HG02759 (cell line): ENCODE data around the gene ITSN1.
"Not testable (repeated sequence)": the region's sequence is repeated elsewhere in the genome, so short reads cannot be mapped to it uniquely, and the experiment has no call there.

Experiments
- ATAC-seq: cut with Tn5 transposase; IDR thresholded peaks from one replicate; pipeline ENCODE4 v1.9.1; 2021; ENCODE audit warnings: mild to moderate bottlenecking, moderate library complexity; ENCODE audit not compliant: unreplicated experiment

The ITSN1 gene

DNA sequence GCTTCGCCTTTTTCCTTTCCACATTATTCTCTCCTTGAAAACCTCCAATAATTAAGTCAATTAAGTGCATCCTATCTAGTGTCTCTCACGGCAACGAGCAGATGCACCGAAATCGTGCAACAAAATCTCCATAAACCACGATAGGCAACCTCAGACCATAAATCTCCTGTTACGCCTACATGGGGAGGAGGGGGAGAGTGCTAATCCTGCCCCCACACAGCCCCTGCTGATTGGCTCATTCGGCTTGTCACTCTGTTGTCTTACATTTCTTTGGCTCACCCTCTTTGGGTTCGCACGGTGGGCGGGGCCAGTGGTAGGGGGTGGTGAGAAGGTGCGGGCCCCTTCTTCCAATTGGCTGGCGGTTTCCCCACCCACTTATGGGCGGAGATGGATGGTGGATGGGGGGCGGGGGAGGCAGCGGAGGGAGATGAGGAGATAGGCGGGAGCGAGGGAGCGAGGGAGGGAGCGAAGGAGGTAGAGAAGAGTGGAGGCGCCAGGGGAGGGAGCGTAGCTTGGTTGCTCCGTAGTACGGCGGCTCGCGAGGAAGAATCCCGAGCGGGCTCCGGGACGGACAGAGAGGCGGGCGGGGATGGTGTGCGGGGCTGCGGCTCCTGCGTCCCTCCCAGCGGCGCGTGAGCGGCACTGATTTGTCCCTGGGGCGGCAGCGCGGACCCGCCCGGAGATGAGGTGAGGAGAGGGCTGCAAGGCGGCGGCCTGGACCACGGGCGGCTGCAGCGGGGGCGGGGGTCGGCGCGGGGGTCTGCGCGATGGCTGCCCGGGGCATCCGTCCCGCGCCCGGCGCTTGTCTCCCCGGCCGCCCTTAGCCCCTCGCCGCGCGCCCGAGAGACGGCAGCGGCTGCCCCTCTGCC, at the start of gene ITSN1:
ITSN1 (plus strand) TSS at position 475 of the 869 bp plus-strand sequence. CDS start 76,328 bp downstream, outside the sequence.
- peak; percentile 84 for ATAC-seq

DNA sequence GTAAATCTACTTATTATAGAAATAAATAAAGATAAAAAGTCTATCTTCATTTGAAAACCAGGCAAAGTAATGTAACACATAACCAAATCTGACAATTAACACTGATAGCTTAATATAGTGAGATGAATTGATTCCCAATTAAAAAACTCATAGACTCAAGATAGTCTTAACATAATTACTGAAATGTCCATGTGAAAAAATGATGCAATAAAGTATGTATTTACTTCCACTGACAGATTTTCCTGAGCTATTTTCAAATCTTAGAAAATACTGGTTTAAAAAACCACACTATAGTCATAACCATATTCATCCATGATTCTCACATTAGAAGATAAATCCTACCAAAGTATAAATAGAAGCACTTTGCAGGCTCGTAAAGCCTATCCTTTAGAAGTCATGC, 44.2 kb upstream of the ITSN1 start:
- no peak for ATAC-seq

DNA sequence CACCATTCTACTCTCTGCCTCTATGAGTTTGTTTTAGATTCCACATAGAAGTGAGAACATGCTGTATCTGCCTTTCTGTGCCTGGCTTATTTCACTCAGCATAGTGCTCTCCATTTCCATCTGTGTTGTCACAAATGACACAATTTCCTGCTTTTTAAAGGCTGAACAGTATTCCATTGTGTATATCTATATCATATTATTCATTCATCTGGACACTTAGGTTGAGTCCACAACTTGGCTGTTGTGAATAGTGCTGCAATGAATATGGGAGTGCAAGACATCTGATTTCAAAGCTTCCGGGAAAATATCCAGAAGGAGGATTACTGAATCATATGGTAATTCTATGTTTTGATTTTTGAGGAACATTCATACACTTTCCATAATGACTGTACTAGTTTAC, 33.7 kb upstream of the ITSN1 start:
- ATAC-seq = no peak

DNA sequence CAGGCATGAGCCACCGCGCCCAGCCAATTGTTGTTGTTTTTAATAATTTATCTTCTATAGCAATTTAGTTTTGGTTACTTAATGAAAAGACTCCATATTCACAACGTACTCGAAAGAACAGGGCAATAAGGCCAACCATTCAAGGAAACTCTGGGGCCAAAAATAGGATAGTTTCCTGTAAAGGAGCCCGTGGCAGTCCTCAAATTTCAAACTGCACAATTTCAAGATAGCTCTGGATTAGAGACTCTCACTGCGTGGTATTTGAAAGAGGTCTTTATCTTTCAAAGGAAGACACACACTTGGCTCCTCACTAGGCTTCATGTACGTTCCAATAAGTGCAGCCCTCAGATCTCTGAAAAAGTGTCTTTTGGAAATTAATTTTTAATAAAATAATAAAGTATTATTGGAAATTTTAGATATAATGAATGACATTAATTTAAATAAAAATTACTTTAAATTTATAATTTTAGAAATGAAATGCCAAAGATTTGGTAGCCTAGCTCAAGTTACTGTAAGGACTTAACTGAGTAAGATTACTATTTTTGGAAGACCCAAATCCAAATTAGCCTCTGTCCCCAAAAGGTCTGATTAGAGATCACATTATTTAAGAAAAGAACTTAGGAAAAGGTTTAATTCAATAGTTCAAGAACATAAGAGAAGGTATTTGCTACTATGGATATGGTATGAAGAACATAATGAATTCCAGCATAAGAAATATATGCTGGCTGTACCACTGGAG, 31.1 kb upstream of the ITSN1 start:
- no peak for ATAC-seq

DNA sequence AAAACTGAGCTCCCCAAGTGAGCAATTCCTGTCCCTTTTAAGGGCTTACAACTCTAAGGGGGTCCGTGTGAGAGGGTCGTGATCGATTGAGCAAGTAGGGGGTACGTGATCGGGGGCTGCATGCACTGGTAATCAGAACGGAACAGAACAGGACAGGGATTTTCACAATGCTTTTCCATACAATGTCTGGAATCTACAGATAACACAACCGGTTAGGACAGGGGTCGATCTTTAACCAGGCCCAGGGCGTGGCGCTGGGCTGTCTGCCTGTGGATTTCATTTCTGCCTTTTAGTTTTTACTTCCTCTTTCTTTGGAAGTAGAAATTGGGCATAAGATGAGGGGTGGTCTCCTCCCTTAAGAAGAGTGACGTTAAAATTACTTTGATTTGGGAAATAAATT, 24.7 kb upstream of the ITSN1 start:
- ATAC-seq = not testable (repeated sequence)

DNA sequence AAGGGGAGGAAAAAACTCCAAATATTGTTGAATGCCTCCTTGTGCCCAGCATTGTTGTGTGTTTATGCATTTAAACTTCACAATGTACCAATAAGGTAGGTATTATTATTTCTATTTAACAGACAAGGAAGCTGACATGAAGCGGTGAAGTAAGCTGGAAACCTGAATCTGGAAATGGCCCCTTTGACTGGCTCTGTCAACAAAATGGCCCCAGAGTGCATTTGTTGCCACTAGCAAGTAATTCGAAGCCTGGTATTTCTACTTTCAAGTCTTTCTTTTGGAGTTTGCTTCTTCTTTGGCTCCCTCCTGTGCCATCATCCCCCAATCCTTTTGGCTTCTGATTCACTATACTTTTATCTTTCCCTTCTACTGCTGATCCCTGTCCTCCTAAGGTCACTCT, 23.9 kb upstream of the ITSN1 start:
- no peak for ATAC-seq

DNA sequence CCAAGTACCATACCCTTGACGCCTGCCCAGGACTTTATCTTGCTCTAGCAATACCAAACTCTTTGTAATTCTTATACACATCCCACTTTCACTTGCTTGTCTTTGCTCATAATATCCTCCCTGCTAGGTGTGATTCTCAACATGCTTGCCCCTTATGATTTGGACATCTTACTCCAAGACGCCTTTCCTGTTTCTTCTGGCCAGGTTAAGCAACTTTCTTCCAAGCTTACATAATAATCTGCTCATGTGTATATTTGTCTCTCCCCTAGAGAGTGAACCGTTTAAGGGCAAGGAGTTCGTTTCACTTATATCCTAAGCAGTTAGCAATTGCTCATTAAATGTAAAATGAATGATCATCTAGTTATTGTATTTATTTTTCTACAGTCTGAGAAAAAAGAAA, 22.6 kb upstream of the ITSN1 start:
- ATAC-seq = no peak

DNA sequence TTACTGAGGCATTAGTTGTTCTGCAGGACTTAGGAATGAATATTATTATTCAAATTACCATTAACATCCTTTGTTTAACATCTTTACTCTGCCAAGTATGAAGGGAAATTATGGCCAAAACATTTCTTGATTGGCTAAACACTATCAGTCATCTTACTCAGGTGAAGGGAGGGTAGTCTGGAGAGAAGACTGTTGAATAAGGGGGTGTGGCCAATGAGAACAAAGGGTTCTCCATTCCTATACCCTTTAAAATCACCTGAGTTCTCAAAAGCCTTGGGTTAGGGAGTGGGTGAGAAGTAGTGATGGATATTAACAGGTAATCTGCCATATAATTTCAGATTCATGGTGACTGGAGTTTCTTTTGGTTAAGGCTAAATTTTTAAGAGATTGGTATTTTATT, 20.0 kb upstream of the ITSN1 start:
- ATAC-seq = no peak

DNA sequence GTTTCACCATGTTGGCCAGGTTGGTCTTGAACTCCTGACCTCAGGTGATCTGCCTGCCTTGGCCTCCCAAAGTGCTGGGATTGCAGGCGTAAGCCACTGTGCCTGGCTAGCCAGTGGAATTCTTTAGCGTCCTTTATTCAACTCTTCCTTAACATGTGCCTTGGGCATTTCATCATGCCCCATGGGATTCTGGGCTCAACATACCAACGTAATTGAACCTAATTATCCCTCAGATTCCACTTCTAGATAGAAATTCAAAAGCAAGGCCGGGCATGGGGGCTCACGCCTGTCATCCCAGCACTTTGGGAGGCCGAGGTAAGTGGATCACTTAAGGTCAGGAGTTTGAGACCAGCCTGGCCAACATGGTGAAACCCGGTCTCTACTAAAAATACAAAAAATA, 16.1 kb upstream of the ITSN1 start:
- not testable (repeated sequence) for ATAC-seq

DNA sequence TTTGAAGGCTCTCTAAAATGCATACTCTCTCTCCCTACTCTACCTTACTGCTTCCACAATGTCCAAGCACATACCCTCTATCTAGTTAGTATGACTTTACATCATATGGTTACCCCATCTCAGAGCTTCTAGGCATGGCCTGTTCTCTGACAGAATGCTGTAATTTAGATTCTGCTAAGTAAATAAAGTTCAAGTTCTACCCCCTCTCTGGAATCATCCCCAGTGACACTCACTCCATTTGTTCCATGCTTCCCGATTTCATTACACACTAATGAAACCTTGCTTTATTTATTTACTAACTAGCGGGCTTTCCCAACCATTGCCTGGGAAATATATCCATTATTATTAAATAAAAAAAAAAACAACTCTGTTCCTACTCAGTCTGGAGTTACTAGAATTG, 8.0 kb upstream of the ITSN1 start:
- ATAC-seq = no peak

DNA sequence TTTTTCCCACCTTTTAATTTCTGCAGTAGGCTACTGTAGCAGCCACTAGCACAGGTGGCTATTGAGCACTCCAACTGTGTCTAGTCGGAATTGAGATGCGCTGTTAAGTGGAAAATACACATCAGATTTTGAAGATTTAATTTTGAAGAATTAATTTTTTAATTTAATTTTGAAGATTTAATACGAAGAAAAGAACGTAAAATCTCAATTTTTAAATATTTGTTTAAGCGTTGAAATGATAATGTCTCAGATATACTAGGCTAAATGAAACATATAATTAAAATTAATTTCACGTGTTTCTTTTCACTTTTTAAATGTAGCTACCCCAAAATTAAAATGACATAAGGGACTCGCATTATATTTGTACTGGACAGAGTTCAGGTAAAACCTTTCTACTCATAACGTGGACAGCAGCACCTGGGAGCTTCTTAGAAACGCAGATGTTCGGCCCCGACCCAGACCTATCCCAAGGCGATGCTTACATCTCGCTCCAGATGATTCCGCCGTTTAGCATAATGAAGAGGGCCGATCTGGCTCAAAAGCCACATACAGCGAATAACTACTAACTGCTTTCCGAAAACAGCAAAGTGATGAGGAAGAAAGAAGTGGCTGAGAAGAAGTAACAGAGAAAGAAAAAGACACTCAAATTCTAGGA, 1.5 kb upstream of the ITSN1 start:
- no peak for ATAC-seq

DNA sequence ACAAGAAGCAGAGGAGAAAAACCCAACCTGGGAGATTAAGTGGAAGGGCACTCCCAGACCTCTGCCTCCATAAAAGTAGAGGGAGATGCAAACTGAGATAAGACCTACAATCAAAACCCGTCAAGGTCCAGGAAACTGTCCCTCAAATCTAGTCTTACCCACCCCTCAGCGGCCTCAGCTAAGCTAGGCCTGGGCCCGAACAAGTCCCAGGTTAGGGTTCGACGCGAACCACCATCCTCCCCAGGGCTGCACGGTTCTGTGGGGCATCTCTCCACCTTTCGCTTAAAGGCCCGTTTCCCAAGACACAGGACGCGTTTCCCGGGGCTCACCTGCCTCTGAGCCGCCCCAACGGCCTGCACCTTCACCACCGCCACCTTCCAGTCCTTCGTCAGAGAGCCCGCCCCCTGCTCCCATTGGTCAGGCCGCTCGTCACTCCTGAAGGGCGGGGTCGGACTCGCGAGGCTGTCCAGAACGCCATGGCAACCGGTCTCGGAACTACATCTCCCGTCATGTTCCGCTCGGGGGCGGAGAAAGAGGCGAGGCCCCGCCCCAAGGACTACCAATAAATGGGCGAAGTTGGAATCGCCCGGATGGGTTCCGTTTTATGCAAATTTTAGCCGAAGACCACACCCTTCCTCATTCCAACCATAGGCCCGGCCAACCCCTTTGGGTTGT, 812 bp upstream of the ITSN1 start, which contains the start of gene CRYZL1:
CRYZL1 (minus strand) TSS at position 390 of the 675 bp plus-strand sequence. CDS start 10,190 bp downstream, outside the sequence.
- ATAC-seq = peak; percentile 83

DNA sequence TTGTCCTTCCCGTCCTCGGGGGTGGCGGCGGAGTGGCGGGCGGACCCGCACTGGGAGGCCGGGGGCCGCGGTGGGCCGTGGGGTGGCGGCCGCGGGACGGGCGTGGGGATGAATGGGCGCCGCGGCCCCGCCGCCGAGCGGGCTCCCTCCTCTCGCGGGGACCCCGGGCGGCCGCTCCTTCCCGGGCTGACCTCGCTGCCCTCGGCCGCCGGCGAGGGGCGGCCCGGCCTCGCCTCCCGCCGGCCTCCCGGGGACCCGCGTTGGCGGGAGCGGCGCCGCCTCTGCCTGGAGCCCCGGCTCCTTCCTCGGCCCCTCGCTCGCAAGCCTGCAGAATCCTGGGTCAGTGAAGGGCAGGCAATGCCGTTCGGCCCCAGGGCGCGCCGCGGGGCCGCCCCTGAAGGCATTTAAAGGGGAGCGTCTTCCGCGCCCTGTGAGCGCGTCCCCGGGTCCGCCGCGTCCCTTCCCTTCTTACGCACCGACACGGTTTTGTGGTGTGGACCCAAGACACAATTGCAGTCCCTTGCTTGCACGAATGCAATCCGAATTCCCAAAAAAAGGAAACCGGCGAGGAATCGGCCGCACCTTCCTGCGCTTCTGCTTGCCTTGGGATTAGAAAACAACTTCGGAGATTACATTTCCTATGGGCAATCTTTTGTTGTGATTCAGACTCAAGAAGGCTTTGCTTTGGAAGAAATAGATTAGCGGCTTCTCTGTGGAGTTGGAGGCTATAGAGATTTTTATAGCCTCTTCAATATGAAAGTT, 776 bp downstream of the ITSN1 start:
- no peak for ATAC-seq

DNA sequence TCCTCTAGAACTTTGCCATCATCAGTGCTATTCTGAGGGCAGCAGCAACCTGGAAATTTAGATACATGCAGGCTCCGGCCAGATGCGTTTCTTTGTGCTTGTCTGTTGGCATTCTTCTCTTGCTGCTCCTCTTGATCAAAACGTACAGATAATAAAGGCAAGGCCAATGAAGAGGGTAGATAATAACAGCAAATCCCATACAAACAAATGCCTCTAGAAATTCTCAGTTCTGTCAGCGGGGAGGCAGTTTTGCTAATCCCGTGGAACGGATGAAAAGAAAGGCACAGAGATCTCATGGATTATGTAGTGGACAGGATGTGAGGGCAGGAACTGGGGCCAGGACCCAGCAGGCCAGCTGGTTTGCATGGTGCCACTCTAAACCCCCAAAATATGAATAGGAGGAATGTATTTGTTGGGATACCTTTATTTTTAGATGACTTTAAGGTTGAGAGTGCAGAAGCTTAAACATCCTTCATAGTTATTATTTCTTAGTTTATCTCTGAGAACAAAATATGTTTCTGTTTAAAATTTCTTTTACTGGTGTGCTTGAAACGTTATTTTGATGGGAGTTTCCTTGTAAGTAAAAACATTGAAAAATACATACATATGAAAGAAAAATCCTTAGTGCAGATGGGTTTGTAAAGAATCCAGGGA, 1.5 kb downstream of the ITSN1 start:
- ATAC-seq = no peak

DNA sequence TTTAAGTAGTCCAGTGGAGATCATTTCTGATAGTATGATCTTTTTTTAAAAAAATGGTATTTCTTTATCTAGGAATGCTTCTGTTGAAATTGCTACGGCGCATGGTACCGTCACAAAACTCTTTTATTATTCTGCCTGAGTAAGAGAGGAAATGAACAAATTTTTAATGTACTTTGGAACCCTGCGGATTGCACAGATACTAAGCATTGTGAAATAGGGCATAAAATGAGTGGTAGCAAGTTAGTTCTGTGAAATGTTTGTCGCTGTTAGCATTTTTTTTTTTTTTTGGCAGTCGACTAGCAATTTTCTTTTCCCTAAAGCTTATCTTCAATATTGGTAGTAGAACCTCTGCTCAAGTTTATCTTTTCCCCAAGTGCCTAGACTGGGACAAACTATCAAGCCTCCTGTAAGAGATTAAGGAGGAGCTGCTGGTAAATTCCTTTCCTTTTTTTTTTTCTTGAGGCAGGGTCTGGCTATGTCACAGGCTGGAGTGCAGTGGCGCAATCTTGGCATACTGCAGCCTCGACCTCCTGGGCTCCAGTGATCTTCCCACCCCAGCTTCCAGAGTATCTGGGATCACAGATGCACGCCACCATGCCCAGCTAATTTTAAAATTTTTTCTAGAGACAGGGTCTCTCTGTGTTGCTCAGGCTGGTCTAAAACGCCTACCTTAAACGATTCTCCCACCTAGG, 2.2 kb downstream of the ITSN1 start:
- ATAC-seq = no peak

DNA sequence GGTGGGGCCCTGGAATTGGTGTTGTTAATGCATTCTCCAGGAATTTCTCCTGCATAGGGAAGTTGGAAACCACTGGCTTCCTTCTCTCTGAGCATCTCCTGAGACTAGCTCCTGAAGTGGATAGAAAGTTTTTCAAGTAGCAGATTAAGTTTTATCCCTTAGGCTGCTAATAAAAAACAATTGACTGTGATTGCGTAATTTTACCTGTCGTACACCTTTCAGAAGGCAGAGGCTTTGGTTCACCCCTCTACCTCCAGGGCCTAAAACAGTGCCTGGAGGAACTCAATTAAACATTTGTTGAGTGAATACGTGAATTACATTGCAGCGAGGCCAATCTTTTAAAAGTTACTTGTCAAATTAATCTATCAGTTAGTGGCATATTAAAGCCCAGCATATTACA, 3.4 kb downstream of the ITSN1 start:
- no peak for ATAC-seq

DNA sequence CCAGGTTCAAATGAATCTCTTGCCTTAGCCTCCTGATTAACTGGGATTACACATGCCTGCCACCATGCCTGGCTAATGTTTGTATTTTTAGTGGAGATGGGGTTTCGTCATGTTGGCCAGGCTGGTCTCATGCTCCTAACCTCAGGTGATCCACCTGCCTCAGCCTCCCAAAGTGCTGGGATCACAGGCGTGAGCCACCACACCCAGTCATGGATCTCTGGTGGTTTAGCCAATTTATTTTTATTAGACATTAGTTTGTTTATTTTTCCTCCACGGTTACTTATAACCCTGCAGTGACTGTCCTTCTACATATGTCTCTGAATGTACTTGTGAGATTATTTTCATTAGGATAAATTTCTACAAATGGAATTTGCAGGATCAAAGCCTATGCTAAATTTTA, 5.3 kb downstream of the ITSN1 start:
- ATAC-seq = no peak

DNA sequence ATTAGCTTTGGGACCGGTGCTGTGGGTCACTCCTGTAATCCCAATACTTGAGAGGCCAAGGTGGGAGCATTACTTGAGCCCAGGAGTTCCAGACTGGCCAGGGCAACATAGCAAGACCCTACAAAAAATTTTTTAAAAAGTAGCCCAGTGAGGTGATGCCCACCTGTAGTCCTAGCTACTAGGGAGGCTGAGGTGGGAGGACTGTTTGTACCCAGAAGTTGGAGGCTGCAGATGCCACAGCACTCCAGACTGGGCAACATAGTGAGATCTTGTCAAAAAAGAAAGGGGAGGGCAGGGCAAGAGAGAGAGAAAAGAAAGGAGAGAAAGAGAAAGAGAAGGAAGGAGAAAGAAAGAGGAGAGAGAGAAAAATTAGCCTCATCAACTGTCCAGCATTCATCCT, 6.3 kb downstream of the ITSN1 start:
- no peak for ATAC-seq

DNA sequence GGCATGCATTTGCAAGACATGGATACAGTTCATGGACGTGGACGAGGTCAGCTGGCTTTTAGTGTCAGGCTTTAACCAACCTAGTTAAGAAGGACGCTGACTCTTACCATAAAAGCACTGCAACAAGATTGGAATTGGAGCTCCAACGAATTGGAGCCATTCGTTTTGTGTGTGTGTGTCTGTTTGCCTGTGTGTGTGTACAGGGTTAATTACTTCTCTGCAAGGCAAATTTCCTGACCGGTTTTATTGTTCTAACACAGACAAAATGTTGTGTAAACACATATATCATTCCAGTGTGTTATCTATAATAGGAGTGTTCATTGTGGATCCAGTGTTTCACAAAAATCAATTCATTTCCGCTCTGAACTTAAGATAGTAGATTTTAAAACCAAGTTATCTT, 7.9 kb downstream of the ITSN1 start:
- no peak for ATAC-seq
